K562 (cell line): ENCODE results near the gene NFILZ. TPM values are rescaled to one million over a fixed set of nuclear protein-coding genes. Genes with fewer than 3 reads are reported as not detected.
A peak's percentile ranks its signal among the peaks of the same experiment; 100 is the strongest.

Source experiments
- ATF4 ChIP-seq: fragments of 450-650 bp; formaldehyde crosslinking; IDR thresholded peaks from 2 replicates; pipeline ENCODE4 v1.4.0; 2022; ENCODE audit warnings: mild to moderate bottlenecking, moderate library complexity
- CC2D1A ChIP-seq: fragments of 450-650 bp; IDR thresholded peaks from 2 replicates; pipeline ENCODE4 v1.6.1; 2017; ENCODE audit warnings: mild to moderate bottlenecking
- CTBP1 ChIP-seq: fragments of 450-650 bp; IDR thresholded peaks from 2 replicates; pipeline ENCODE4 v1.6.1; 2016; ENCODE audit warnings: borderline replicate concordance
- CTCF ChIP-seq, 3 experiments: IDR thresholded peaks in 2 of 3; conservative IDR thresholded peaks in 1 of 3; 2 replicates each; pipeline ENCODE4 v1.5.1; 2011 to 2012; ENCODE audit warnings: low read length in 3 of 3, mild to moderate bottlenecking in 3 of 3, control low read depth in 2 of 3, improper control_type of control experiment in 1 of 3, inconsistent platforms in 1 of 3, low read depth in 1 of 3, mixed read lengths in 1 of 3, moderate library complexity in 1 of 3; ENCODE audit not compliant: insufficient read depth in 2 of 3
- ESRRA ChIP-seq: fragments of 450-650 bp; IDR thresholded peaks from 2 replicates; pipeline ENCODE4 v1.6.1; 2014; ENCODE audit warnings: low read depth, mild to moderate bottlenecking, moderate library complexity, borderline replicate concordance
- GABPA ChIP-seq: fragments of 200-800 bp; sonication (Bioruptor generic); conservative IDR thresholded peaks from 2 replicates; pipeline ENCODE4 v1.6.1; 2016; ENCODE audit warnings: low read depth, missing genetic modification characterization, missing compliant biosample characterization
- GABPB1 ChIP-seq: sonication (generic); formaldehyde crosslinking; IDR thresholded peaks from 2 replicates; pipeline ENCODE4 v1.8.0; 2022; ENCODE audit warnings: mild to moderate bottlenecking, missing genetic modification reagents
- GATA2 ChIP-seq: sonication (generic); formaldehyde crosslinking; IDR thresholded peaks from 2 replicates; pipeline ENCODE4 v1.4.0; 2020; ENCODE audit warnings: mild to moderate bottlenecking, missing genetic modification reagents
- HNRNPLL ChIP-seq: fragments of 200-400 bp; formaldehyde crosslinking; IDR thresholded peaks from 2 replicates; pipeline ENCODE4 v1.6.1; 2017; ENCODE audit warnings: low read length, low read depth, mild to moderate bottlenecking; ENCODE audit not compliant: poor library complexity, severe bottlenecking
- ID3 ChIP-seq, 2 experiments: fragments of 250-450 bp in 1 of 2; fragments of 450-650 bp in 1 of 2; sonication (Bioruptor Pico) in 1 of 2; IDR thresholded peaks; 2 replicates each; pipeline versions ENCODE4 v1.6.1 to v1.8.0; 2016 to 2021; ENCODE audit warnings: mild to moderate bottlenecking in 2 of 2, moderate library complexity in 2 of 2, missing compliant biosample characterization in 1 of 2, missing genetic modification characterization in 1 of 2
- JUN ChIP-seq, 2 experiments: sonication (generic) in 1 of 2; formaldehyde crosslinking in 1 of 2; IDR thresholded peaks; 2 replicates each; pipeline versions ENCODE4 v1.6.1 to v1.8.0; 2012 to 2022; ENCODE audit warnings: borderline replicate concordance in 2 of 2, mild to moderate bottlenecking in 2 of 2, improper control_type of control experiment in 1 of 2, low read depth in 1 of 2, low read length in 1 of 2, missing genetic modification reagents in 1 of 2
- L3MBTL2 ChIP-seq: fragments of 450-650 bp; IDR thresholded peaks from 2 replicates; pipeline ENCODE4 v1.6.1; 2016; ENCODE audit warnings: mild to moderate bottlenecking, moderate library complexity
- MLLT1 ChIP-seq, 2 experiments: fragments of 450-650 bp; IDR thresholded peaks; 2 replicates each; pipeline ENCODE4 v1.6.1; 2016
- MNT ChIP-seq, 2 experiments: fragments of 450-650 bp; conservative IDR thresholded peaks; 2 replicates each; pipeline ENCODE4 v1.6.1; 2017; ENCODE audit warnings: mild to moderate bottlenecking in 2 of 2, moderate library complexity in 2 of 2
- NBN ChIP-seq: fragments of 450-650 bp; IDR thresholded peaks from 2 replicates; pipeline ENCODE4 v1.6.1; 2016; ENCODE audit warnings: low read depth, mild to moderate bottlenecking
- TARDBP ChIP-seq: fragments of 450-650 bp; IDR thresholded peaks from 2 replicates; pipeline ENCODE4 v1.6.1; 2016
- TBL1XR1 ChIP-seq, 2 experiments: IDR thresholded peaks; 2 replicates each; pipeline ENCODE4 v1.6.1; 2012; ENCODE audit warnings: improper control_type of control experiment in 2 of 2, low read length in 2 of 2, mild to moderate bottlenecking in 1 of 2
- TEAD1 ChIP-seq, 2 experiments: fragments of 450-650 bp in 1 of 2; sonication (generic) in 1 of 2; formaldehyde crosslinking; IDR thresholded peaks; 2 replicates each; pipeline versions ENCODE4 v1.4.0 to v1.8.0; 2020 to 2022; ENCODE audit warnings: mild to moderate bottlenecking in 2 of 2, missing genetic modification reagents in 1 of 2
- ZNF174 ChIP-seq: fragments of 250-450 bp; sonication (Bioruptor Pico); IDR thresholded peaks from 2 replicates; pipeline ENCODE4 v1.4.0; 2020; ENCODE audit warnings: mild to moderate bottlenecking
- ZNF263 ChIP-seq: sonication (generic); formaldehyde crosslinking; IDR thresholded peaks from 2 replicates; pipeline ENCODE4 v1.8.0; 2022; ENCODE audit warnings: mild to moderate bottlenecking, missing genetic modification reagents, borderline replicate concordance
- ZNF561 ChIP-seq: fragments of 450-650 bp; formaldehyde crosslinking; conservative IDR thresholded peaks from 2 replicates; pipeline ENCODE4 v1.4.0; 2020; ENCODE audit warnings: mild to moderate bottlenecking, moderate library complexity
- polyA plus RNA-seq, 8 experiments: library from polyadenylated mRNA; depleted of rRNA in 4 of 8; stranded (reverse) in 5 of 8; unstranded in 3 of 8; fragments of >200 nt; fragmentation: Nextera tagmentation in 2 of 8; fragmentation: Illumina TruSeq in 1 of 8; extraction: Ambion mirVana in 2 of 8; extraction: Trizol in 1 of 8; gene quantifications; 2 replicates each; pipeline versions ENCODE4 v1.2.1 to v1.2.3, GENCODE V29; 2011 to 2014; ENCODE audit warnings: inconsistent platforms in 1 of 8, missing spikeins in 1 of 8
- total RNA-seq, 7 experiments: library from RNA; depleted of rRNA in 6 of 7; stranded (reverse); fragments of >200 nt in 6 of 7; fragmentation: Illumina TruSeq in 2 of 7; extraction: Trizol in 2 of 7; gene quantifications; 2 replicates each; pipeline versions ENCODE4 v1.2.1 to v1.2.3, GENCODE V29; 2011 to 2021; ENCODE audit warnings: low replicate concordance in 1 of 7

The NFILZ gene
- total and polyA plus RNA-seq, 9 of the 15 experiments (the other 6 are each of a cell fraction or from before 2014, with no cell fraction given), result not detected

GRCh38 chr19:8580710-8581281, 49.6 kb upstream of the NFILZ start (continued):
- 0 out of 4 replicates have a peak, but pooled peaks of 1 of the 2 experiments have one; percentile 20 for TF ChIP-seq MNT (conservative IDR thresholded peaks at IDR 0.05)
- TF ChIP-seq ESRRA, result 0 out of 2 replicates have a peak, but pooled peaks have one; percentile 38
- no peak for TF ChIP-seq ZNF174 (CRISPR knock-in tag)
- TF ChIP-seq L3MBTL2, result no peak
- peak; percentile 76 for TF ChIP-seq NBN
- TF ChIP-seq JUN (IDR thresholded peaks at IDR 0.05; ENCODE audit: borderline replicate concordance, low read depth, low read length), result no peak
- TF ChIP-seq JUN (CRISPR knock-in tag; IDR thresholded peaks at IDR 0.05; ENCODE audit: borderline replicate concordance), result no peak
- TF ChIP-seq ZNF561 (CRISPR knock-in tag), result no peak
- 0 out of 4 replicates have a peak, but pooled peaks of 1 of the 2 experiments have one; percentile 31 for TF ChIP-seq MLLT1 (IDR thresholded peaks at IDR 0.05)
- no peak for TF ChIP-seq ID3 (CRISPR knock-in tag; IDR thresholded peaks at IDR 0.05)
- TF ChIP-seq ID3 (tag; IDR thresholded peaks at IDR 0.05), result no peak
- TF ChIP-seq TBL1XR1 (IDR thresholded peaks at IDR 0.05; ENCODE audit: low read length in 2 of 2), result 0 out of 4 replicates have a peak, but pooled peaks of 1 of the 2 experiments have one; percentile 49
- TF ChIP-seq ZNF263 (CRISPR knock-in tag), result peak; percentile 77; the same call in 1 of the 2 replicates
- TF ChIP-seq CTBP1, result peak; percentile 50; the same call in 1 of the 2 replicates
- peak; percentile 39; the same call in 1 of the 2 replicates for TF ChIP-seq TARDBP
- TF ChIP-seq GABPB1 (CRISPR knock-in tag), result peak; percentile 79
- TF ChIP-seq GATA2 (CRISPR knock-in tag), result peak; percentile 51
- TF ChIP-seq CTCF (IDR thresholded peaks at IDR 0.05 in 2 of 3, conservative IDR thresholded peaks at IDR 0.05 in 1 of 3; ENCODE audit: insufficient read depth in 2 of 3, low read depth in 1 of 3, low read length in 3 of 3), result peak; percentile 99 to 100 (median 99)
- TF ChIP-seq GABPA (tag), result peak; percentile 68
- no peak for TF ChIP-seq ATF4 (CRISPR knock-in tag)
- 0 out of 4 replicates have a peak, but pooled peaks of 1 of the 2 experiments have one; percentile 48 for TF ChIP-seq TEAD1 (CRISPR knock-in tag; IDR thresholded peaks at IDR 0.05)
- no peak for TF ChIP-seq HNRNPLL
- TF ChIP-seq CC2D1A, result peak; percentile 50; the same call in 1 of the 2 replicates
